ENCODE measurements around the gene ABCC8.

GRCh38 chr11:17477361-17477760, 716 bp upstream of the ABCC8 start:
- TF ChIP-seq MAX (IDR thresholded peaks at IDR 0.05; ENCODE audit: low read depth) (no peak), REST (IDR thresholded peaks at IDR 0.05; ENCODE audit: low read depth, low read length) (no peak), NRF1 (IDR thresholded peaks at IDR 0.05; ENCODE audit: low read depth, low read length) (no peak), RAD21 (IDR thresholded peaks at IDR 0.05; ENCODE audit: low read length) (no peak), TAF1 (IDR thresholded peaks at IDR 0.05; ENCODE audit: borderline replicate concordance, low read depth, low read length) (no peak), SIN3A (IDR thresholded peaks at IDR 0.05; ENCODE audit: borderline replicate concordance, low read depth, low read length) (no peak), ZBTB33 (IDR thresholded peaks at IDR 0.05; ENCODE audit: borderline replicate concordance, low read depth) (no peak)

Measured in SK-N-SH (cell line).